GM19043 (cell line): ENCODE measurements around the gene SSH3.
"Not testable (repeated sequence)": the region's sequence is repeated elsewhere in the genome, so short reads cannot be mapped to it uniquely, and the experiment has no call there.

Experiments
- ATAC-seq: cut with Tn5 transposase; IDR thresholded peaks from one replicate; pipeline ENCODE4 v1.9.1; 2021; ENCODE audit warnings: low read depth; ENCODE audit not compliant: unreplicated experiment

The SSH3 gene

GRCh38 chr11:67308031-67308866 lies 4.9 kb downstream of the SSH3 start:
- ATAC-seq = no peak

DNA sequence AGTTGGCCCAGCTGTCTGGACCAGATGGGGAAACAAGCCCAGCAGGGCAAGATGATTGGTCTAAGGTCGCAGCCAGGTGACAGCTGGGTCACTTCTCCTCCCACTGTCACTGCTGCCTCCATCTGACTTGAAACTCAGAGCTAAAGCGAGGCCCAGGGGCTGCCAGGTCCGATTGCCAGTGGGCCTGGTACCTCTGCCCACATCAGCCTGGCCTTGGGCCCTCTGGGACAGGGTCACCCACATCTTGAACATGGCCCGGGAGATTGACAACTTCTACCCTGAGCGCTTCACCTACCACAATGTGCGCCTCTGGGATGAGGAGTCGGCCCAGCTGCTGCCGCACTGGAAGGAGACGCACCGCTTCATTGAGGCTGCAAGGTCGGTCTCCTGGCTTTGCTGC lies 5.8 kb downstream of the SSH3 start:
- ATAC-seq = no peak

DNA sequence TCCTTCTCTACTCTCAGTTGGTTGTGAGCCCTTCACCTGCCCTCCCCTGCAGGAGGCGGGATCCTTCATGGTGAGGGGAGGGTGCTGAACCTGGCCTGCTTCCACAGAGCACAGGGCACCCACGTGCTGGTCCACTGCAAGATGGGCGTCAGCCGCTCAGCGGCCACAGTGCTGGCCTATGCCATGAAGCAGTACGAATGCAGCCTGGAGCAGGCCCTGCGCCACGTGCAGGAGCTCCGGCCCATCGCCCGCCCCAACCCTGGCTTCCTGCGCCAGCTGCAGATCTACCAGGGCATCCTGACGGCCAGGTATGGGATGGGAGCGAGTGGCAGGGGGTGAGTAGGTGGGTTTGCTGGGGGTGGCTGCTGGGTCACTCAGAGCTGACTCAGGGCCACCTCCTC lies 6.3 kb downstream of the SSH3 start:
- ATAC-seq = no peak

DNA sequence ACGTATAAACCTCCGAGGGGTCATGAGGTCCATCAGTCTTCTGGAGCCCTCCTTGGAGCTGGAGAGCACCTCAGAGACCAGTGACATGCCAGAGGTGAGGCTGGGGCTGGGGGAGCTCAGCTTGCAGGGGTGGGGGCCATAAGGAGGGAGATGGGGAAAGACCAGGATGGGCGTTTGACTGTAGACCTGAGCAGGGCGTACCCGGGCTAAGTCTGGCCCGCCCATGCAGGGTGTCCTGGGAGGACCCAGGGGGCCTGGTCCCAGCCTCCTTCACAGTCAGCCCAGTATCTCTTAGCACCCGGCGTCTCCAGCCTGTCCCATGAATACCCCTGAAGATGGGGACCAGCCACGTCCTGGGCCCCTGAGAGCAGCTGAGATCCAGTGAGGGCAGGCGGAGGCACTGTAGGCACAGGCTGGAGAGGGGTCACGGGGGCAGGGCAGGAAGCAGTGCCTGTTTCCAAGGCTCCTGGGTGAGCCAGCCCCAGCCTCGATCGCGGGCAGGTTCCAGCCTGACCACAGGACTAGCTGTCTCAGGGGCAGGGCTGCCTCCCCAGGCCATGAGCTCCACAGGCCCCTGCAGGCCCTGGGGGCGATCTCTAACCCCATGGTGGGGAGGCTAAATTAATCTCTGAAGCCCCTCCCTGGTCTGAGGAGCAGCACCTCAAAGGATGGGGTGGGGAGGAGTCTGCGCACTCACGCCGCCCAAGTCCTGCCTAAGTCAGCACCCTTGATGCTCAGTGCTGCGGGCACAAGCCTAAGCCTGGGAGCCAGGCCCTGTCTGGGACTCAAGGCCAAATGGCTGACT lies 7.1 kb downstream of the SSH3 start:
- ATAC-seq = no peak

DNA sequence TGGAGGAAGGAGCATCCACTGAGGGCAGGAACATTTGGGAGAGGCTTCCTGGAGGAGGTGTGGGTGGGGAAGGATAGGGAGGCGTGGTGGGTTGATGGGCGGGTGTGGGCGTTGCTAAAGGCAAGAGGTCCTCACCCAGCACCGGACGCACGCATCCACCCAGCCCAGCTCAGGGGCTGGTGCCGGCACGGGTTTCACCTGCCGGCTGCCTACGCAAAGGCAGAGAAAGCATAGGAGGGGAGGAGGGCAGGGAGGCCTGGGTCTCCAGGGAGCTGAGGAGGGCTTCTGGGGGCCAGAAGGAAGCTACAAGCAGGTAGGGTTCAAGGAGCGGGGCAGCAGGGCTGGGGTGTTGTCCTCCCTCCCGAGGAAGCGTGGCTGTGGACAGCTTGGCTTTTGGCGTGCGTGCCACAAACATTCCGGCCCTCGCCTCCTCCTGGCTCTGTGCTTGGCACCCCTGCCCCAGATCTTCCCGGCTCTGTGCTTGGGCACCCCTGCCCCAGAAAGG lies 7.8 kb downstream of the SSH3 start:
- ATAC-seq = no peak

- ATAC-seq = no peak
Observed at GRCh38 chr11:67311556-67312082, 8.3 kb downstream of the SSH3 start.

DNA sequence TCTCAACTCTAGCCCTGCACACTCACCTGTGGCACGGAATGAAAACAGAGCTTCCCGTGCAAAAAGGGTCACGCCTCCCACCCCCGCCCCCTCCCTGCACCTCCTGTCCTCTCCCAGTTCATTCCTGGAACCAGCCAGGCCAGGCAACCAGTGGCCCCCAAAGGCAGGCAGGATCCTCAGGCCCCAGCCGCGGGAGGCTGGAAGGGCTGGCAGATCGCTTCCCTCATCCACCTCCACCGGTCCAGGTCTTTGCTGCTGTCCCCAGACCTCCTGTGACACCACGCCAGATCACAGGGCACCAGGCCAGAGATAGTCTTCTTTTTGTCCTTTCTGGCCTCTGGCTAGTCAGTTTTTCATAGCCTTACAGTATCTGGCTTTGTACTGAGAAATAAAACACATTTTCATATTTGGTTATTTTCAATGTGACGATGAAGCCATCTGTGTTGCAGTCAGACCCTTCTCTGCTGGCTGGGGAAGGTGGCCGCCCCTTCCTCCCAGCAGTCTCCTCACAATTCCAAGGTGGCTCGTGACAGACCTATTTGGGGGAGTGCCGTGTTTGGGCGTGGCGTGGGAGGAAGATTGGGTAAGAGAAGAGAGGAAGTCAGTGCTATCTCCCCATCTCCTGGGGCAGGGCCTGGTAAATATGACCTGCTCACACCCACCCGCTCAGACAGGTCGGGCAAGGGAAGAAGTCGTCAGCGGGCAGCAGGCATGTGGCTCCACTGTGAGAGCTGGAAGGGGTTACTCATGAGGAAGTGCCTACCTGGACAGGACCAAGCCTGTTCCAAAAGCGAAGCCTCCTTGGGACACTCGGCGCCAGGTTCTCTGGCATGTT lies 9.1 kb downstream of the SSH3 start:
- ATAC-seq = no peak

- no peak for ATAC-seq
Observed at GRCh38 chr11:67313125-67313890, 10.0 kb downstream of the SSH3 start.

- no peak for ATAC-seq
Observed at GRCh38 chr11:67314218-67314617, 10.9 kb downstream of the SSH3 start.

DNA sequence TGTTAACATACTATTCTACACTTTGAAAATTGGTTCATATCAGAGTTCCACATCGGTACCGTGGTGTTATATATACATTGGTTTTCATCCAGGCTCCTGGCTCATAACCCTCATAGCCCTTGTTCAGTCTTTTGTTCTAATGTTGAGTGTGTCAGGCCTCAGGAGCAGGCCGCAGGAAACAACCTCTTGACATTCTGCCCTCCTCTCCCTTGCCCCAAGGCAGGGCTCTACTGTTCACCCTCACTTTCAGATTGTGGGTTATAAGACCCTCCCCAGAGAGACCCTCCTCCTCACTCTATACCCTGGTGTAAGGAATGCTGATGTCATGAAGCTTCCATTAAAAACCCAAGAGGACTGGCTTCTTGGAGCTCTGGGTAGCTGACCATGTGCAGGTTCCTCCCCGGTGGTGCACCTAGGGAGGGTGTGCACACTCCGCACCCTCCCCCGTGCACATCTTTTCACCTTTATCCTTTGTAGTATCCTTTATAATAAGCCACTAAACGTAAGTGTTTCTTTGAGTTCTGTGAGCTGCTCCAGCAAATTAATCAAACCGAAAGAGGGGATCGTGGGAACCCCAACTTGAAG lies 12.1 kb downstream of the SSH3 start:
- no peak for ATAC-seq

DNA sequence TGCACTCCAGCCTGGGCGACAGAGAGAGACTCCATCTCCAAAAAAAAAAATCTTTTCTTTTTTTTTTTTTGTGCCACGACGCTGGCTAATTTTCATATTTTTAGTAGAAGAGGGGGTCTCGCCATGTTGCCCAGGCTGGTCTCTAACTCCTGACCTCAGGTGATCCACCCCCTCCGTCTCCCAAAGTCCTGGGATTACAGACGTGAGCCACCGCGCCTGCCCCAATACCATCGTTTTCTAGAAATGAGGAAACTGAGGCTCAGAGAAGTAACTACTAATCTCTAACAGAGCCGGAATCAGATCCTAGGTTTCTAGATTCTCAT lies 13.5 kb downstream of the SSH3 start:
- no peak for ATAC-seq

DNA sequence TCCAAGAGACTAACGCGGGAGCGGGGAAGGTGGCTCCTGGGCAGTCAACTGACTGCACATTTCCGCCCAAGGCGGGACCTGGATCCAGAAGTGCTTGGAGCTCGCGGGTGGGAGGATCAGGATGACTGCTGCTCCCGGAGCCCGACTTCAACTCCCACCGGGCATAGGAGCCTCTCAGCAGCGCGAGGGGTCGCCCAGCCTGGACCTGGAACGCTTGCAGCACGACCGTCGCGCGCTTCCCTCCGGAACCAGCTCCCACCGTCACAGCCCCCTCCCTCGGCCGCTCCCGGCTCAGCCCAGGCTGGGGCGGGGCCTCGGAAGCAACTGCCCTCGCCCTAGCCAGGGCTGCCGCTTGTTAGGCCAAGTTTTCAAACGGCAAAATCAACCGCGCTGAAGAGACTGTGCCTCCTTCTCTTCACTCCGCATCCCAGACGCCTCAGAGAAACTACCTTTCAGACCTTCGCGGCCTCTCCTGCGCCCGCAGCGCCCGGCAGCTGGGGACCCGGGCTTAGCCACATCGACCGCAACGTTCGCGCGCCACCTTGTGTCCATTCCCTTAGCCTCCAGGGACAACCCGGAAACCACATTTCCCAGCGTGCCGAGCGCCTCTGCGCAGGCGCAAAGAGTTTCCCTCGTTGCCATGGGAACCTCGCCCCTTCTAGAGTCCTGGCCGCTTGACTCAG lies 14.0 kb downstream of the SSH3 start:
- peak; percentile 70 for ATAC-seq

DNA sequence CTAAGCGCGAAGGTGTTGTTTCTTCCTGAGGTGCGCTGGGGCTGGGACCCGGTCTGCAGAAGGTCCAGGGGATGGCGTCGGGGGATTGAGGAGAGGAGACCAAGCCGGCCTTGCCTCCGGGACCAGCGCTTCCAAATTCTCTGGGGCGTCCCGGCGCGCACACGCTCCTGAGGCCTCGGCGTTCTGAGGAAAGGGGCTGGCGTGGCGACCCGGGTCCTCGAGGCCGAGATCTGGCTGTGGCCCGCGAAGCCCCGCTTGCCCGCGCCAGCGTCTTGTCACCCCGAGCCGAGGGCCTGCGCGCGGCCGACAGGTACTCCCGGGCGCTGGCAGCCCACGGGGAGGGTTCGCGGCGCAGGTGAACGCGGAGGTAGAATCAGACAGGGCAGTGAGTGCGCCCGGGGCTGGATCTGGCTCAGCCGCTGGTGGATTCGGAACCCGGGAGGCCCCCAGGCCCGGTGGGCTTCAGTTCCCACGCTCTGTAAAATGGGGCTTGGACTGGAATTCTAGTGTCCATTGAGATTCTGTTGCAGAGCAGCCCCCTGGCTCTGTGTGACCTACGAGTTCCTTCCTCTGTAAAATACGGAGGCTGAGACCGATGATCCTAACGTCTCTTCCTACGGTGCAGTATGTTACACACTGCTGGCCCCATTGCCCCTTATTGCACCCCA lies 14.7 kb downstream of the SSH3 start:
- no peak for ATAC-seq

DNA sequence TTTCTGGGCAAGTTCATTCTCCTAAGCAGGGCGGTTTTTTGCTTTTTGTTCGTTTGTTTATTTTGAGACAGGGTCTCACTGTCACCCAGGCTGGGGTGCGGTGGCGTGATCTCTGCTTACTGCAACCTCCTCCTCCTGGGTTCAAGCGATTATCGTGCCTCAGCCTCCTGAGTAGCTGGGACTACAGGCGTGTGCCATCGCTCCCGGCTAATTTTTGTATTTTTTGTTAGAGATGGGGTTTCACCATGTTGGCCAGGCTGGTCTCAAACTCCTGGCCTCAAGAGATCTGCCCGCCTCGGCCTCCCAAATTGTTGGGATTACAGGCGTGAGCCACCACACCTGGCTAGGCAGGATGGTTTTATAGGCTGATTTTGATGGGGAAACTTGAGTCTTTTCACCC lies 15.5 kb downstream of the SSH3 start:
- not testable (repeated sequence) for ATAC-seq

DNA sequence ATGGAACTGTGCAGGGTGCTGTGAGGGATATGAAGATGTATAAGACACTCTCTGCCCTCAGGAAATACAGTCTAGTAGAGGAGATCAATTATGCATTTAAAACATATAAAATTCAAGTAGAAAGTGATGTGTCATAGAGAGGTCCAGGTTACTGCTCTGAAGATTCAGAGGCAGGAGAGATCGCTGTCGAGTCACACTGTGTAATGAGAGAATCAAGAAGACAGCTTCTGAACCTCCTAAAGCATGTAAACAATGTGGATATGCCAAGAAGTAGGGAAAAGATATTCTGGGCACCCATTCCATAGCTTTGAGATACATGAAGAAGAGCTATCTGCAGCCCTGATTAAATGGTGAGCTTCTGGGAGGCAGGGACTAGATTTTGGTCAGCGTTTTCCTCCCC lies 16.7 kb downstream of the SSH3 start:
- no peak for ATAC-seq

DNA sequence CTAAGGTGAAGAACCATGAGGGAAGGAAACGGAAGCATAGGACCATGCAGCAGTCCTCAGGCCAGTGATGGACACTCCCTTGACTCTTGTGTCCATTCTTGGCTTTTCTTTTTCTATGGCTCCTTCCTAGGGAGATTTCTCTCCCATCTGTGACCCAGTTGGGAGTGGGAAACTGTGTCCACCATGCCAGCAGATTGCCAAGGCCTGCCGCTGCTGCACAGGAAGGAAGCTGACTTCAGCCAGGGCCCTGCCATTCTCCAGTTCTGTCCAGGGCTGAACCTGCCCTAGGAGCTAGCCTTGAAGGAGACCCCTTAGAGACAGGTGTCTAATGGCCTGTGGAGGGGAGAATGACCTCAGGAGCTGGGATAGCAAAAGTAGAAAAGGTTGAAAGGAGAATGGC lies 17.4 kb downstream of the SSH3 start:
- ATAC-seq = no peak

- ATAC-seq = no peak
Observed at GRCh38 chr11:67321313-67321871, 18.1 kb downstream of the SSH3 start.

DNA sequence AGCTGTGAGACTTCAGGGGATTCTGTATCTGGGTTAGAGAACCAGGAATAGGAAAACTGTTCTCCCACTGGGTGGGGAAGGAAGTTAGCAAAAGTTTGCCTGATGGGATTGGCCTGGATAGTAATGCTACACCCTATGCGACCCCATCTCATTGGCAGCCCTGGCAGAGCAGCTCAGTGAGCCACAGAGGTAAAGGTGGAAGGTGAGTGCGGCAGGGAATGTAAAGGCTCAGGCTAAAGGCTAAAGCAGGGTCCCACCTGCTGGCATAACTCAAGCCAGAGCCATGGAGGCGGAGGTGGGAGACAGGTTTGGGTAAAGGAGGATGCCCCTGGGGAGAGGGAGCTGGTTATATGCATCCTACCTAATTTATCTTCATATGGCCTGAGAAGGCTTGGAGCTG lies 18.7 kb downstream of the SSH3 start:
- ATAC-seq = no peak
